ENCODE data around the gene SAAL1. TPM values are rescaled to one million over a fixed set of nuclear protein-coding genes. Genes with fewer than 3 reads are reported as not detected.

SAAL1 gene
- total RNA-seq, 2 experiments from 2014 or later = 21.3 to 24.5 TPM

GRCh38 chr11:18061351-18061750 is 44.5 kb downstream of the SAAL1 start:
- H3K4me3 ChIP-seq (ENCODE audit: low read length) = no peak overlapping the region
- CTCF ChIA-PET = no interaction called here
- intact Hi-C loops (cut with DNase I, micrococcal nuclease) = no loop called here
- no peak overlapping the region for H3K4me3 Mint-ChIP-seq
- H3K36me3 Mint-ChIP-seq (ENCODE audit: low read depth) = no peaks in the 10 kb centered on the region
- no peaks in the 10 kb centered on the region for H3K36me3 ChIP-seq (ENCODE audit: insufficient read depth, low read length)
- no peak overlapping the region for H3K27ac Mint-ChIP-seq
- no peaks in the 10 kb centered on the region for H3K9me3 Mint-ChIP-seq
- no peaks in the 10 kb centered on the region for H3K4me1 ChIP-seq (ENCODE audit: insufficient read depth, low read length)
- H3K4me1 Mint-ChIP-seq (ENCODE audit: low read depth) = no peaks in the 10 kb centered on the region
- POLR2A ChIA-PET = no interaction called here
- ATAC-seq (ENCODE audit: poor library complexity) (no peak), DNase-seq (no peak)
- H3K9me3 ChIP-seq (ENCODE audit: control insufficient read depth in 1 of 2, insufficient read depth in 1 of 2, low read length in 2 of 2) = no peaks in the 10 kb centered on the region
- no peaks in the 10 kb centered on the region for H3K27me3 ChIP-seq (ENCODE audit: control insufficient read depth in 1 of 2, insufficient read depth in 2 of 2, low read length in 2 of 2)
- TF ChIP-seq CTCF (IDR thresholded peaks at IDR 0.05) = no peak
- no peaks in the 10 kb centered on the region for H3K27me3 Mint-ChIP-seq
- no peak overlapping the region for H3K27ac ChIP-seq (ENCODE audit: low read depth in 1 of 2, low read length in 2 of 2)

DNA sequence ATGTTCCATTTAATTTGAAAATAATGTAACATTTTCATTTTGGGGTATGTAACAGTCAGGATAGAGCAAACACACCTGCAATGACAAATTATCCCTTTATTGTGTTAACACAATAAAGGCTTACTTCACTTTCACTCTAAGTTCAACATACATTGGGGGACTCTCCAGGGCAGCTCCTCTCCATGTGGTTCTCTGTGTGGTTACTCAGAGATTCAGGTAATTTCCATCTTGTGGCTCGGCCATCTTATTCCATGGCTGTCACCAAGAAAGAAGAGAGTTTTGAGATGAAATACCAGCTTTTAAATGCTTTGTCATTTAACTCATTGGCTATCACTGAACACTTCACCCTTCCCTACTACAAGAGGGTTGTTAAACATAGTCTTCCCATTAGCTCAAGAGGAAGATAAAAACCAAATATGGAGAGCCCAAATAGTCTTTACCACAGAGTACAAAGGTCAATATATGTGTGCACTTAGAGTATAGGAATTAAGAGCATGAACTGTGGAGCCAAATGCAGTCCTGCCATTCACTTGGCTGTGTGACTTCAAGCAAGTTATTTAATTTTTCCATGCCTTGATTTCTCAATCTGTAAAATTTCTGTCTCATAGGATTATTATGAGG is 49.2 kb downstream of the SAAL1 start:
- no peaks in the 10 kb centered on the region for H3K4me1 Mint-ChIP-seq (ENCODE audit: low read depth)
- no peak for TF ChIP-seq CTCF (IDR thresholded peaks at IDR 0.05)
- no peak overlapping the region for H3K27ac Mint-ChIP-seq
- Histone ChIP-seq H3K9me3 (ENCODE audit: control insufficient read depth in 1 of 2, insufficient read depth in 1 of 2, low read length in 2 of 2) (no peaks in the 10 kb centered on the region), H3K4me1 (ENCODE audit: insufficient read depth, low read length) (no peaks in the 10 kb centered on the region), H3K27me3 (ENCODE audit: control insufficient read depth in 1 of 2, insufficient read depth in 2 of 2, low read length in 2 of 2) (no peaks in the 10 kb centered on the region), H3K27ac (ENCODE audit: low read depth in 1 of 2, low read length in 2 of 2) (no peak overlapping the region), H3K36me3 (ENCODE audit: insufficient read depth, low read length) (no peaks in the 10 kb centered on the region), H3K4me3 (ENCODE audit: low read length) (no peak overlapping the region)
- ATAC-seq (ENCODE audit: poor library complexity) = no peak
- intact Hi-C loops (cut with DNase I, micrococcal nuclease) = no loop called here
- ChIA-PET CTCF (no interaction called here), POLR2A (no interaction called here)
- no peaks in the 10 kb centered on the region for H3K36me3 Mint-ChIP-seq (ENCODE audit: low read depth)
- no peak overlapping the region for H3K4me3 Mint-ChIP-seq
- H3K27me3 Mint-ChIP-seq = no peaks in the 10 kb centered on the region
- no peaks in the 10 kb centered on the region for H3K9me3 Mint-ChIP-seq
- DNase-seq = no peak

GRCh38 chr11:18054511-18055103 is 51.3 kb downstream of the SAAL1 start:
- H3K36me3 ChIP-seq (ENCODE audit: insufficient read depth, low read length) = no peaks in the 10 kb centered on the region
- ATAC-seq (ENCODE audit: poor library complexity) (no peak), DNase-seq (no peak)
- H3K4me1 ChIP-seq (ENCODE audit: insufficient read depth, low read length) = no peaks in the 10 kb centered on the region
- CTCF ChIA-PET = no interaction called here
- Mint-ChIP-seq H3K27ac (no peak overlapping the region), H3K4me3 (no peak overlapping the region), H3K36me3 (ENCODE audit: low read depth) (no peaks in the 10 kb centered on the region), H3K9me3 (no peaks in the 10 kb centered on the region), H3K4me1 (ENCODE audit: low read depth) (no peaks in the 10 kb centered on the region), H3K27me3 (no peaks in the 10 kb centered on the region)
- TF ChIP-seq CTCF (IDR thresholded peaks at IDR 0.05) = no peak
- no peaks in the 10 kb centered on the region for H3K9me3 ChIP-seq (ENCODE audit: control insufficient read depth in 1 of 2, insufficient read depth in 1 of 2, low read length in 2 of 2)
- H3K27ac ChIP-seq (ENCODE audit: low read depth in 1 of 2, low read length in 2 of 2) = no peak overlapping the region
- no peak overlapping the region for H3K4me3 ChIP-seq (ENCODE audit: low read length)
- POLR2A ChIA-PET = no interaction called here
- H3K27me3 ChIP-seq (ENCODE audit: control insufficient read depth in 1 of 2, insufficient read depth in 2 of 2, low read length in 2 of 2) = no peaks in the 10 kb centered on the region
- intact Hi-C loops (cut with DNase I, micrococcal nuclease) = no loop called here

Data from CD4-positive, alpha-beta T cell (primary cell).